SK-N-SH (cell line): Measurements from ENCODE around the gene BCAS3. TPM values are rescaled to one million over a fixed set of nuclear protein-coding genes. Genes with fewer than 3 reads are reported as not detected.

Experiments used
- CTCF ChIA-PET: fragments of 300-600, 350-600 bp; formaldehyde crosslinking; extraction: SDS; loops from one replicate; lab custom pipeline; 2021; lab: Yijun Ruan, JAX
- POLR2A ChIA-PET: fragments of 350-600 bp; sonication (Branson Sonifier 250); formaldehyde crosslinking; extraction: SDS; loops from one replicate; lab custom pipeline; 2020; ENCODE audit warnings: antibody characterized with exemption, inconsistent platforms; lab: Yijun Ruan, JAX
- DNase-seq: peaks from one replicate; pipeline ENCODE4 v3.0.0; 2012
- H2AFZ ChIP-seq: fragments of 200-600 bp; sonication (generic); 2 replicates; pipeline ENCODE4 v1.8.1; 2016; ENCODE audit warnings: antibody characterized with exemption, mild to moderate bottlenecking, low read depth
- H3F3A ChIP-seq: fragments of 200-600 bp; sonication (generic); replicated peaks from 2 replicates; pipeline ENCODE3; 2016; ENCODE audit warnings: antibody characterized with exemption, mild to moderate bottlenecking; ENCODE audit not compliant: insufficient read depth
- H3K27ac ChIP-seq, 2 experiments: fragments of 200-500 bp in 1 of 2; fragments of 200-600 bp in 1 of 2; sonication (Bioruptor generic) in 1 of 2; sonication (generic), shearing (Covaris generic) in 1 of 2; 2 replicates each; pipeline versions ENCODE4 v1.5.1 to v1.6.1; 2014 to 2016; ENCODE audit warnings: low read depth in 2 of 2, inconsistent platforms in 1 of 2, low read length in 1 of 2, mild to moderate bottlenecking in 1 of 2, mixed read lengths in 1 of 2
- H3K27me3 ChIP-seq: fragments of 200-600 bp; sonication (generic), shearing (Covaris generic); 2 replicates; pipeline ENCODE4 v1.6.1; 2016; ENCODE audit warnings: mixed run types; ENCODE audit not compliant: insufficient read depth
- H3K36me3 ChIP-seq, 2 experiments: fragments of 200-500 bp in 1 of 2; fragments of 200-600 bp in 1 of 2; sonication (Bioruptor generic) in 1 of 2; sonication (generic) in 1 of 2; replicated peaks in 1 of 2; 2 replicates each; pipeline versions ENCODE3 to v1.5.1; 2014 to 2016; ENCODE audit warnings: low read length in 1 of 2, mild to moderate bottlenecking in 1 of 2; ENCODE audit not compliant: insufficient read depth in 2 of 2, control insufficient read depth in 1 of 2
- H3K4me1 ChIP-seq, 2 experiments: fragments of 200-500 bp in 1 of 2; fragments of 200-600 bp in 1 of 2; sonication (Bioruptor generic) in 1 of 2; sonication (generic), shearing (Covaris generic) in 1 of 2; 2 replicates each; pipeline versions ENCODE4 v1.5.1 to v1.6.1; 2014 to 2016; ENCODE audit warnings: low read depth in 1 of 2, low read length in 1 of 2, mixed run types in 1 of 2; ENCODE audit not compliant: insufficient read depth in 2 of 2, control insufficient read depth in 1 of 2
- H3K4me2 ChIP-seq: fragments of 200-600 bp; sonication (generic), shearing (Covaris generic); 2 replicates; pipeline ENCODE4 v1.6.1; 2017; ENCODE audit warnings: mixed run types
- H3K4me3 ChIP-seq, 2 experiments: fragments of 200-500 bp in 1 of 2; fragments of 200-600 bp in 1 of 2; sonication (Bioruptor generic) in 1 of 2; sonication (generic), shearing (Covaris generic) in 1 of 2; 2 replicates each; pipeline versions ENCODE4 v1.5.1 to v1.8.1; 2014 to 2016; ENCODE audit warnings: low read depth in 2 of 2, inconsistent platforms in 1 of 2, low read length in 1 of 2, mild to moderate bottlenecking in 1 of 2, mixed read lengths in 1 of 2, moderate library complexity in 1 of 2
- H3K79me2 ChIP-seq: fragments of 200-600 bp; sonication (generic); 2 replicates; pipeline ENCODE4 v1.8.1; 2017; ENCODE audit warnings: mild to moderate bottlenecking; ENCODE audit not compliant: insufficient read depth
- H3K9ac ChIP-seq: fragments of 200-600 bp; sonication (generic); 2 replicates; pipeline ENCODE4 v1.6.1; 2017; ENCODE audit warnings: mixed run types
- H3K9me2 ChIP-seq: fragments of 200-600 bp; sonication (generic); 2 replicates; pipeline ENCODE4 v1.6.1; 2017; ENCODE audit warnings: mixed run types
- H3K9me3 ChIP-seq: fragments of 200-600 bp; sonication (generic); 2 replicates; pipeline ENCODE4 v1.6.1; 2017; ENCODE audit warnings: mixed run types, mild to moderate bottlenecking, moderate library complexity
- H4K20me1 ChIP-seq: fragments of 200-600 bp; sonication (generic); 2 replicates; pipeline ENCODE4 v1.6.1; 2017; ENCODE audit warnings: mild to moderate bottlenecking, mixed run types; ENCODE audit not compliant: insufficient read depth
- CHD2 ChIP-seq: fragments of 150-350 bp; IDR thresholded peaks from 2 replicates; pipeline ENCODE4 v1.6.1; 2018; ENCODE audit warnings: low read length; ENCODE audit not compliant: partially characterized antibody
- CTCF ChIP-seq: fragments of 200-600 bp; sonication (generic); IDR thresholded peaks from 2 replicates; pipeline ENCODE4 v1.6.1; 2017; ENCODE audit warnings: antibody characterized with exemption, mild to moderate bottlenecking, moderate library complexity
- EP300 ChIP-seq, 2 experiments: IDR thresholded peaks; 2 replicates each; pipeline versions ENCODE4 v1.4.0 to v1.6.1; 2012; ENCODE audit warnings: borderline replicate concordance in 1 of 2, low read depth in 1 of 2, low read length in 1 of 2
- FOSL2 ChIP-seq: IDR thresholded peaks from 2 replicates; pipeline ENCODE4 v1.4.0; 2012; ENCODE audit warnings: low read depth, mild to moderate bottlenecking, moderate library complexity, borderline replicate concordance
- FOXJ3 ChIP-seq: sonication (generic); formaldehyde crosslinking; IDR thresholded peaks from 2 replicates; pipeline ENCODE4 v1.5.1; 2020; ENCODE audit warnings: mild to moderate bottlenecking, missing genetic modification reagents
- FOXM1 ChIP-seq: IDR thresholded peaks from 2 replicates; pipeline ENCODE4 v1.4.0; 2012; ENCODE audit warnings: low read depth, mild to moderate bottlenecking
- GABPA ChIP-seq: IDR thresholded peaks from 2 replicates; pipeline ENCODE4 v1.4.0; 2012; ENCODE audit warnings: low read depth, mild to moderate bottlenecking
- GATA2 ChIP-seq: sonication (generic); formaldehyde crosslinking; IDR thresholded peaks from 2 replicates; pipeline ENCODE4 v1.5.0; 2020; ENCODE audit warnings: mild to moderate bottlenecking, missing genetic modification reagents
- IRF3 ChIP-seq: fragments of 150-350 bp; IDR thresholded peaks from 2 replicates; pipeline ENCODE4 v1.6.1; 2016; ENCODE audit warnings: mild to moderate bottlenecking, low read depth, low read length
- JUND ChIP-seq: IDR thresholded peaks from 2 replicates; pipeline ENCODE4 v1.4.0; 2012
- MXI1 ChIP-seq: IDR thresholded peaks from 2 replicates; pipeline ENCODE4 v1.6.1; 2012; ENCODE audit warnings: mild to moderate bottlenecking, low read depth, low read length, improper control_type of control experiment
- NFIC ChIP-seq: IDR thresholded peaks from 2 replicates; pipeline ENCODE4 v1.4.0; 2012; ENCODE audit warnings: borderline replicate concordance
- NRF1 ChIP-seq: IDR thresholded peaks from 2 replicates; pipeline ENCODE4 v1.6.1; 2012; ENCODE audit warnings: low read depth, mild to moderate bottlenecking, low read length
- PBX3 ChIP-seq: IDR thresholded peaks from 2 replicates; pipeline ENCODE4; 2012
- RCOR1 ChIP-seq: fragments of 150-350 bp; IDR thresholded peaks from 2 replicates; pipeline ENCODE4 v1.6.1; 2017; ENCODE audit warnings: antibody characterized with exemption, low read length
- RFX5 ChIP-seq: IDR thresholded peaks from 2 replicates; pipeline ENCODE4 v1.6.1; 2012; ENCODE audit warnings: mild to moderate bottlenecking, improper control_type of control experiment, low read length
- SIN3A ChIP-seq: IDR thresholded peaks from 2 replicates; pipeline ENCODE4 v1.6.1; 2012; ENCODE audit warnings: low read depth, mild to moderate bottlenecking, low read length, moderate library complexity, borderline replicate concordance
- TAF1 ChIP-seq: IDR thresholded peaks from 2 replicates; pipeline ENCODE4 v1.6.1; 2012; ENCODE audit warnings: low read depth, mild to moderate bottlenecking, low read length, moderate library complexity, borderline replicate concordance
- TCF12 ChIP-seq: IDR thresholded peaks from 2 replicates; pipeline ENCODE4 v1.4.0; 2012
- TEAD4 ChIP-seq: IDR thresholded peaks from 2 replicates; pipeline ENCODE4 v1.4.0; 2012; ENCODE audit warnings: mild to moderate bottlenecking, borderline replicate concordance; ENCODE audit not compliant: insufficient read depth
- WGBS: methylation state at CpG from one replicate; pipeline ENCODE4 v1.1.6; 2017; ENCODE audit warnings: low lambda C conversion rate; 5-methylcytosine and 5-hydroxymethylcytosine counted together
- polyA plus RNA-seq, 3 experiments: library from polyadenylated mRNA; depleted of rRNA; stranded (reverse); fragments of >200 nt; gene quantifications; 2 replicates each; pipeline ENCODE4 v1.2.3, GENCODE V29; 2012

BCAS3 gene
- polyA plus RNA-seq, 1 of the 3 experiments (the other 2 are of a cell fraction): 5.9 TPM

GRCh38 chr17:61155590-61156237, 478.1 kb downstream of the BCAS3 start:
- Histone ChIP-seq H4K20me1 (no peaks in the 10 kb centered on the region), H3K27ac (peak overlapping the region; percentile 91 to 100), H3K79me2 (peaks cover 14% of the 10 kb centered on the region), H3F3A (peaks cover 42% of the 10 kb centered on the region), H3K9ac (peak overlapping the region; percentile 77), H3K27me3 (no peaks in the 10 kb centered on the region), H3K4me2 (peak overlapping the region; percentile 76), H2AFZ (peak overlapping the region; percentile 75), H3K9me2 (no peaks in the 10 kb centered on the region), H3K4me3 (peak overlapping the region in 1 of 2 experiments; percentile 21; a peak in 3 of 4 replicates), H3K36me3 (no peaks in the 10 kb centered on the region), H3K9me3 (no peaks in the 10 kb centered on the region), H3K4me1 (peaks cover 32 to 57% of the 10 kb centered on the region in 2 experiments)
- no peak for DNase-seq
- POLR2A ChIA-PET: interaction anchor here (1.2 to 1.4 kb wide), 3 partner anchors 11 to 242 kb away, joined by 4 to 8 read pairs (median 6); no protein-coding TSS in a partner anchor
- TF ChIP-seq EP300 (IDR thresholded peaks at IDR 0.05; ENCODE audit: borderline replicate concordance in 1 of 2, low read depth in 1 of 2, low read length in 1 of 2) (peak in 1 of 2 experiments; percentile 55; a peak in 2 of 4 replicates), CHD2 (peak; percentile 21), NRF1 (no peak), RFX5 (no peak), TCF12 (peak; percentile 45; the same call in 1 of the 2 replicates), FOXJ3 (CRISPR knock-in tag) (no peak), RCOR1 (peak; percentile 8; the same call in 1 of the 2 replicates), TEAD4 (peak; percentile 25; the same call in 1 of the 2 replicates), GATA2 (CRISPR knock-in tag) (0 out of 2 replicates have a peak, but pooled peaks have one; percentile 34), MXI1 (no peak)
- 28% methylated on average over 4 of the region's 4 CpGs for WGBS
- CTCF ChIA-PET: interaction anchor here (0.9 to 1.4 kb wide), 6 partner anchors 8 to 435 kb away, joined by 3 to 6 read pairs (median 4); no protein-coding TSS in a partner anchor

GRCh38 chr17:61157246-61157886, 479.7 kb downstream of the BCAS3 start:
- no peaks in the 10 kb centered on the region for H3K9me3 ChIP-seq
- H3K4me1 ChIP-seq: peaks cover 45 to 70% of the 10 kb centered on the region in 2 experiments
- H3K27me3 ChIP-seq: no peaks in the 10 kb centered on the region
- H3K79me2 ChIP-seq: peaks cover 14% of the 10 kb centered on the region
- POLR2A ChIA-PET: interaction anchor here (1.0 to 1.7 kb wide), 3 partner anchors 18 to 240 kb away, joined by 3 to 7 read pairs (median 4); no protein-coding TSS in a partner anchor
- CTCF ChIA-PET: interaction anchor here (1.0 to 2.4 kb wide), 14 partner anchors 12 to 437 kb away, joined by 3 to 9 read pairs (median 4); no protein-coding TSS in a partner anchor
- H3K36me3 ChIP-seq: no peaks in the 10 kb centered on the region
- peaks cover 52% of the 10 kb centered on the region for H3F3A ChIP-seq
- H3K27ac ChIP-seq: peak overlapping the region; percentile 91 to 100
- H3K9me2 ChIP-seq: no peaks in the 10 kb centered on the region
- peak overlapping the region; percentile 48 to 56 for H3K4me3 ChIP-seq
- peak overlapping the region; percentile 76 for H3K4me2 ChIP-seq
- H2AFZ ChIP-seq: peak overlapping the region; percentile 75
- 1% methylated on average over 7 of the region's 7 CpGs for WGBS
- H3K9ac ChIP-seq: peak overlapping the region; percentile 77
- DNase-seq: peak; percentile 54
- H4K20me1 ChIP-seq: no peaks in the 10 kb centered on the region
- TF ChIP-seq RFX5: no peak
- TF ChIP-seq TAF1: peak; percentile 66
- TF ChIP-seq FOXM1: no peak; the same call in 1 of the 2 replicates
- TF ChIP-seq NFIC: peak; percentile 53; the same call in 1 of the 2 replicates
- peak; percentile 79 for TF ChIP-seq PBX3
- TF ChIP-seq CHD2: no peak
- TF ChIP-seq CTCF: peak; percentile 39
- TF ChIP-seq TCF12: peak; percentile 86
- TF ChIP-seq TEAD4: peak; percentile 56; the same call in 1 of the 2 replicates
- peak; percentile 69; the same call in 1 of the 2 replicates for TF ChIP-seq SIN3A
- no peak for TF ChIP-seq GABPA
- no peak for TF ChIP-seq FOXJ3 (CRISPR knock-in tag)
- peak; percentile 28 for TF ChIP-seq GATA2 (CRISPR knock-in tag)
- peak; percentile 65 for TF ChIP-seq JUND
- peak; percentile 54; the same call in 1 of the 2 replicates for TF ChIP-seq FOSL2
- peak; percentile 65 for TF ChIP-seq MXI1
- TF ChIP-seq IRF3: no peak
- peak; percentile 85 to 91 for TF ChIP-seq EP300 (IDR thresholded peaks at IDR 0.05; ENCODE audit: borderline replicate concordance in 1 of 2, low read depth in 1 of 2, low read length in 1 of 2)
